ENCODE measurements around the gene GAS2L2.

GAS2L2 gene

GRCh38 chr17:35745246-35745645 is 7.8 kb downstream of the GAS2L2 start:
- no peak for DNase-seq

DNA sequence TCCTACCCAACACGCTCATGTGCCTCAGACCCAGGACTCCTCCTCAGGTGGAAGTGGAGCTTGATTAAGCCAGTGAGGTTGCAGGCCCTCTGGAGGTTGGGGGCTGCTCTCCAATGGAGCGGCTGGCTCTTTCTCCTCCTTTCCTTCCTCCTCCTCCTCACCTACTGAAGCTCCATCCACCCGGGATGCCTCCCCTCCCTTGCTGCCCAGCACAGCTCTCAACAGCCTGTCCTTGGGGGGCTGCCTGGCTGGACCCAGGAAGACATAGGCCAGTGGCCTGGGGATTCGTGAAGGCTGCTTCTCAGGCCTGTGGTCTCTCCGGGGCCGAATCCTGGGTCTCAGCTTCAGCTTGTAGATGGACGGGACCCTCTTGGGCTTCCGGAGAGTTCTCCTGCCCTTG is 8.2 kb downstream of the GAS2L2 start:
- no peak for DNase-seq

DNA sequence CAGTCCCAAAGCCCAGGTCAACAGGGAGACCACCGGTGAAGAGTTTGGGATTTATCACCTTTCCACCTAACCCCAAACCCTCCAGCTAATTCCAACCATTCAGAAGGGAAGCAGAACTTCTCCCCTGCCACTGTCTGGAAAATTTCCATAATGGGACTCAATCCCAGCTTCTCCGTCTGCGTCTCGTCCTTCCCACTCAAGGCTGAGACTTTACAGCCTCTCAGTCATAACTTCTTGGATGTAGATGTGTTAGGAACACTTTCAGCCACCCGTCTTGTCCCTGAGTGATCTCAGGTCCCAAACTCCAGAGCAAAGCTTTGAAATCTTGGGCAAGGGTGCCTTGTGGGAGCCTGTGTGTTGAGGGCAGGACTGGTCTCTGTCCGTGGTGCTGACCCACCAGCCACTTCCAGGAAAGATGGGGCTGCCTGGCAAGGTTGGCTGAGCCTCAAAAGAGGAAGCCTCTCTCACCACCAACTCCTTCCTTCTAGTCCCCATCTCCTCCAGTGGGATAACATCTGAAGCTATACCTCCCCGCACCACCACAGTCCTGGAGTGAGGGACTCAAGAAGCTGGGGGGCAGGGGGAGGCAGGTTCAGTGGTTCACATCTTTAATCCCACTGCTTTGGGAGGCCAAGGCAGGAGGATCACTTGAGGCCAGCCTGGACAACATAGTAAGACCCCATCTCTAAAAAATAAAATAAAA is 9.3 kb downstream of the GAS2L2 start:
- DNase-seq, result peak; percentile 55

DNA sequence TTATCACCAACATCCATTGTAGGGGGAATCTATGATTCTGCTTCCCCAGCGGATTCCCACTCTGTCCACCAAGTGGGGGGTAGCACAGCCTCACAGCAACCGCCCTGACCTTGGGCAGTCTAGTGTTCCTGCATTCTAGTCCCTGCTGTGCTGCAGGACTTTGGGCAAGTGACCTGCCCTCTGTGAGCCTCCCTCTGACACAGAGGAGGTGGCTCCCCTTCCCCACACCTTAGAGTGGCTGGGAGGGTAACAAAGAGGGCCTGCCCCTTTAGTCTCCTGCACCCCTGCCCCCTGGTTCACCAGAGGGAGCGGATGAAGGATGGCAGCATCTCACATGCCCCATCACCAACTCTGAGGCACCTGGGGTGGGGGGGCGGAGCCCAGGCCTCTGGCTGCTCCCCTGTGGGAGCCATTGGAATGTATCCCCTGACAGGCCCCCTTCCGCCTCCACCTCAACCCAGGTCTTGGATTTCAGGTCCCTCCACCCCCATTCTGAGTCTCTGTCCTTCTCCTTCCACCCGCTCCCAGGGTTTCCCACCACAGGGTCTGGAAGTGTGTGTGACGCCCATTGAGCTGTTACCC is 10.1 kb downstream of the GAS2L2 start:
- DNase-seq, result no peak

DNA sequence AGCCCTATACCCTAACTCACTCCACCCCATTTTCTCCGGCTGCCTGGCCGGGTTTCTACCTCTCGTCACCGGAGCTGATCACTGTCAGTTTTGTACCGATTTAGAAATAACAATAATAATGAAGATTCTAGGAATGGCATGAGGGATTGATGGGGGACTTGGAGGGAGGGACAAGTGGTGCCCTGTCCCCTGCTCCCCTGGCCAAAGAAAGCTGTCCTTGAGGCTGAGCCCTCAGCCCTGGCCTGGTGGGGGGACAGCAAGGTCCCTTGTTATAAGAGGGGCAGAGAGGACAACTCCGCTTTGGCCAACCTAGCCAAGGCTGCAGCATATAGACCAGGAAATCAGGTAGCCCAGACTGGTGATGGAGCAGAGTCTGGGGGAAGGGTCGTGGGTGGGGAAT is 10.5 kb downstream of the GAS2L2 start:
- DNase-seq, result no peak

GRCh38 chr17:35740997-35741931 is 11.8 kb downstream of the GAS2L2 start:
- DNase-seq, result no peak

DNA sequence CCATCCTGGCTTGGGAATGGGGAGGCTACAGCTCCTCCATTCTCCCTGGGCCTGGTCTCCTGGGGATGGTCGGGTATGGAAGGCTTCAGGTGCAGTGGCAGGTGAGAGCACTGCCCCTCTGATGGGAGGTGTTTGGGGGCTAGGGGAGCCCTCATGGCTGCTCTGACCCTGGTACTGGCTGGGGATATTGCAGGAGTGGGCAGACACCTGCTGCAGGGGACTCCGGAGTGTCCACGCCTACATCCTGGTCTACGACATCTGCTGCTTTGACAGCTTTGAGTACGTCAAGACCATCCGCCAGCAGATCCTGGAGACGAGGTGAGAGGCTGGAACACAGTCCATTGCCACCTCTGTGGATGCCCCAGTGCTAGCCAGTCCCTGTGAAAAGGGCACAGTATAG is 12.8 kb downstream of the GAS2L2 start:
- no peak for DNase-seq

- peak; percentile 3 for DNase-seq
Observed at GRCh38 chr17:35738519-35739133, 14.4 kb downstream of the GAS2L2 start.

GRCh38 chr17:35736236-35736635 is 16.8 kb downstream of the GAS2L2 start:
- no peak for DNase-seq

GRCh38 chr17:35735036-35735805 is 17.8 kb downstream of the GAS2L2 start:
- DNase-seq, result no peak

DNA sequence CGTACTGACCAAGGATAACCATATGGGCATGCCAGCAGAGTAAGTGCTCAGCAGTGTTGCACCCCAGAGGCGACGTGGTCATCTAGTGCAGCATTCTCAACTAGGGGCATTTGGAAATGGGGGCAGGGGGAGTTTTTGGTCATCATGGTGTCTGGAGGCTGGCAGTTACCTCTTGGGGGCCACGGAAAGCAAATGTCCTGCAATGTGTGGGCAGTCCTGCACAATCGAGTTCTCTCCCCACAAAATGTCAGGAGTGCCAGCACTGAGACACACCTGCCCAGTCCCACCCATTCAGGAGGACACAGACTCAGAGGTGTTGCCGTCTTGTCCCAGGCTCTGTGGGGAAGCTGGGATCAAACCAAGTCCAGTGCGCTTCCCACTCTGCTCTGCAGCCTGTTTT is 18.6 kb downstream of the GAS2L2 start:
- DNase-seq, result no peak

GRCh38 chr17:35733366-35733765 is 19.7 kb downstream of the GAS2L2 start:
- no peak for DNase-seq

DNA sequence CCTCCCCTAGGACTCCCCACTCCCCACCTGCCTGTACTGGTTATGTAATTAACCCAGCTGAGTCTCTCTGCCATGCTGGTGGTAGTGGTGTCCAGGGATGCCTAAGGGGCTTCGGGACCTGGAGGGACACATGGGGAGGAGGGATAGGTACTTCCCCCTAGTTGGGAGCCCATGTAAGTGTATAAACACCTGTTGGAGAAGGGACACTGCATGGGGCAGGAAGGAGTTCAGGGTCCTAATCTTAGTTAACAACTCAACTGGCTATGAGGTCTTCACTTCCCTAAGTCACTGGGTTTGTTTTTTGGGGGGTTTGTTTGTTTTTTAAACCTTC is 20.3 kb downstream of the GAS2L2 start:
- DNase-seq, result no peak

GRCh38 chr17:35731917-35732805 is 20.9 kb downstream of the GAS2L2 start:
- DNase-seq, result no peak

DNA sequence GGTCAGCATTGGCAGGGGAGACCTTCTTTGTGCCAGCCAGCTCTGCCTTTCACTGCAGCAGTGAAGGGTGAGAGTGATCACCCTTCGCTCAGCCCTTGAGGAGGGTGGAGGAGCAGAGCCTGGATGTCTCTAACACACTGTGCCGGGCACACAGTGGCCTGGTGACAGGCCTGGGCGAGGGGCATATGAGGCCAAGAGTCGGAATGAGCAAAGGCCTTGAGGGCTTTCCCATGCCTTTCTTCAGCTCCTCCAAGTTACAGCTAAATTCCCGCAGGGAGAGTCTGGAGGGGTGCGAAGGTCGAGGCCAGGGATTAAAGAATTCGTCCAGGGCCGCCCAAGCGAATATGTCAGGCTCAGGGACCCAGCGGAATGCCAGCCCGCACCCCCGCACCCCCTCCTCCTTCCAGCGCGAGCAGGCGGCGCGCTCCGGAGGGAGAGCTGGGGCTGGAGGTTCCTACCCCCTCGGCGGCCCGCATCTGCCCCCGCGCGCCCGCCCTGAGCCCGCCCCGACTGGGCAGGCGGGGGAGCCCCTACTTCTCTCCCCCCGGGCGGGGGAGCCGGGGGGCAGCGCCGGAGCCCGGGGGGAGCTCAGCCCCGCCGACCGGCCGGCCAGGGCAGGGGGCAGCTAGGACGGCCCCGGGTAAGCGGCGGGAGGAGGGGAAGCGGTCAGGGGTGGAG is 21.7 kb downstream of the GAS2L2 start, which contains the start of gene RASL10B:
RASL10B (plus strand) TSS at position 401 of the 678 bp plus-strand sequence. CDS start 3,546 bp downstream, outside the sequence.
- peak; percentile 60 for DNase-seq

GRCh38 chr17:35730400-35731005 is 22.5 kb downstream of the GAS2L2 start:
- DNase-seq, result no peak

GRCh38 chr17:35729405-35729833 is 23.6 kb downstream of the GAS2L2 start:
- no peak for DNase-seq

GRCh38 chr17:35728551-35728950 is 24.5 kb downstream of the GAS2L2 start:
- no peak for DNase-seq

- DNase-seq, result no peak
Observed at GRCh38 chr17:35727635-35728034, 25.4 kb downstream of the GAS2L2 start.

DNA sequence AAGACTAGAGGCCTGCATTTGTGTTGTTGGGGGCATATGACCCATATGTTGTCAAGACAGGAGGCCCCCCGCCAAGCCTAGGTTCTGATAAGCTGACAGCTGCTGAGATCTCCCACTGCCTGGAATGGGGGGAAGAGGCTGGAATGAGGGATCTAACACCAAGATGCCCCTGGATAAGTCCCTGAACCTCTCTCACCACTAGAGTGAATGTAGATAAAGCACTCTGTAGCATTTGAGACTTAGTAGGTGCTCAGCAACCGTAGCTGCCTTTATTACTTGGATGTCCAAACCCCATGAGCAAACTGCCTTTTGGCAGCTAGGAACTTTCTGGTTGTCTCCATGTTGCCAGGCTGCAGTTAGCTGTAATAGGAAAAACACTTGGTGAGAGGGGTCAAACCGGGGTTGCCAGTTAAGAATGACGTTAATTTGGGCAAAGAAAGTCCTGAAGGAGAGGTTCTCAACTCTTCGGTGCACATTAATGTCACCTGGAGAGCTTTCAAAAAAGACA is 26.0 kb downstream of the GAS2L2 start:
- no peak for DNase-seq

All from femur (tissue), 1 donor.